NCI-H128 (cell line): ENCODE data around the gene EXOC4.
A peak's percentile ranks its signal among the peaks of the same experiment; 100 is the strongest.
"Not testable (repeated sequence)": the region's sequence is repeated elsewhere in the genome, so short reads cannot be mapped to it uniquely, and the experiment has no call there.

Experiments
- DNase-seq: peaks from one replicate; lab custom pipeline; 2025; ENCODE audit not compliant: unreplicated experiment; lab: John Stamatoyannopoulos, UW

Gene EXOC4

DNA sequence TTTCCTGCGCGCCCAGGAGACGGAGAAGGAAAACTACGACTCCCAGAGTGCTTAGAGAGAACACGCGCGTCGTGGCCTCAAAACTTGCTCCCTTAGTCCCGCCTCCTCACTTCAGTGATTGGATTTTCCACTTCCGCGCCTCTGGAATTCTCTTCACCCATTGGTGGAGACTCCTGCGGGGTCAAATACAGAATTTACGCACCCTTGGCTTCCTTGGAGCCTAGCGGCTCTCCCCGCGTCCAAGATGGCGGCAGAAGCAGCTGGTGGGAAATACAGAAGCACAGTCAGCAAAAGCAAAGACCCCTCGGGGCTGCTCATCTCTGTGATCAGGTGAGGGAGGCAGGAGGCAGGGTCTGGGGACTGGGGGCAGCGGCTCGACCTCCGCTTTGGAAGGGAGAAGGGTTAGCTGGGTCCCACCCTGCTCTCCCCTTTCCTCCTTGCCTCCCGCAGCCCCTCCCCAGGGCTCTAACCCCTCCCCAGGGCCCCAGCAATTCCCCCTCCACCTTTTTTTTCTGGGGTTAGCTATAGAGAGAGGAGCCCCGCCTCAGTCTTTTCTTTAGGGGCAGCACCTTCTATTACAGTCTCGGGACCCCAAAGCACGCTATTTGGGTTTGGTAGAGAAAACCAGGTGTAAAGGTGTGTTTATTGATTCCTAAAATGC, at the start of gene EXOC4:
TSS of gene EXOC4 (plus strand) at position 221 of the 661 bp plus-strand sequence.
- peak; percentile 95 for DNase-seq

DNA sequence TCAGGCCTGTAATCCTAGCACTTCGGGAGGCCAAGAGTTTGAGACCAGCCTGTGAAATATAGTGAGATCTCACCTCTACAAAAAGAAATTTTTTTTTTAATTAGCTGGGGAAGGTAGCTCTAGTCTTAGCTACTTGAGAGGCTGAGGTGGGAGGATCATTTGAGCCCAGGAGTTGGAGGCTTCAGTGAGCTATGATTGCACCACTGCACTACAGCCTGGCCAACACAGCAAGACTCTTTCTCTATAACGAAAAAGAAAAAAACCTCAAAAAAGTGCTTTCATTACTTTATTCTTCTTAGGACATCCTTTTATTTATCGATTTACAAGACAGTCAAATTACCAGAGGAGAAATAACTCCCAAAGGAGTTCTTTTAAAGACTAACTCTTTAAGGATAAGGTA, 49.4 kb upstream of the EXOC4 start:
- DNase-seq: no peak

DNA sequence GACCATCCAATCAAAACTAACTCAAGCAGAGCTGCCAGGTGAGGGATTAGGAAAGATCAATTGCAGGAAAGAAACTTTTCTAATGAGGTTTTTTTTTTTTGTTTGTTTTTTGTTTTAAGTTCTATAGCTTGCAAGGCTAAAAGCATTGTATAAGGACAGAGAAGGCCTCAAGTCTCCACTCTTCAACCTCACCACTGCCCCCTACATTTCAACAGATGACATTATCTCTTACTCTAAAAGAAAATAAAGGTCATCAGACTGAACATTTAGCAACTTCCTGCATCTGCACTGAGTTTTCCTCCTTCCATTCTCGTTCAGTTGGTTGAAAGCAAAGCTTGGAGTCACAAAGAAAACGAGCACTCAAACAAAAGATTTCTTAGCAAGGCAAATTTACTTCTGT, 45.2 kb upstream of the EXOC4 start:
- no peak for DNase-seq

DNA sequence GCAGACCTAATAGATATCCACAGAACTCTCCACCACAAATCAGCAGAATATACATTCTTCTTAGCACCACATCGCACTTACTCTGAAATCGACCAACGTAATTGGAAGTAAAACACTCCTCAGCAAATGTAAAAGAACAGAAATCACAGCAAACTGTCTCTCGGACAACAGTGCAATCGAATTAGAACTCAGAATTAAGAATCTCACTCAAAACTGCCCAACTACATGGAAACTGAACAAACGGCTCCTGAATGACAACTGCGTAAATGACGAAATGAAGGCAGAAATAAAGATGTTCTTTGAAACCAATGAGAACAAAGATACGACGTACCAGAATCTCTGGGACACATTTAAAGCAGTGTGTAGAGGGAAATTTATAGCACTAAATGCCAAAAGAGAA, 42.1 kb upstream of the EXOC4 start:
- DNase-seq: not testable (repeated sequence)

DNA sequence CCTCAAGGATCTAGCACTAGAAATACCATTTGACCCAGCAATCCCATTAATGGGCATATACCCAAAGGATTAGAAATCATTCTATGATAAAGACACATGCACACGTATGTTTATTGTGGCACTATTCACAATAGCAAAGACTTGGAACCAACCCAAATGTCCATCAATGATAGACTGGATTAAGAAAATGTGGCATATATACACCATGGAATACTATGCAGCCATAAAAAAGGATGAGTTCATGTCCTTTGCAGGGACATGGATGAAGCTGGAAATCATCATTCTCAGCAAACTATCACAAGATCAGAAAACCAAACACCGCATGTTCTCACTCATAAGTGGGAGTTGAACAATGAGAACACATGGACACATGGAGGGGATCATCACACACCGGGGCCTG, 39.1 kb upstream of the EXOC4 start:
- not testable (repeated sequence) for DNase-seq

DNA sequence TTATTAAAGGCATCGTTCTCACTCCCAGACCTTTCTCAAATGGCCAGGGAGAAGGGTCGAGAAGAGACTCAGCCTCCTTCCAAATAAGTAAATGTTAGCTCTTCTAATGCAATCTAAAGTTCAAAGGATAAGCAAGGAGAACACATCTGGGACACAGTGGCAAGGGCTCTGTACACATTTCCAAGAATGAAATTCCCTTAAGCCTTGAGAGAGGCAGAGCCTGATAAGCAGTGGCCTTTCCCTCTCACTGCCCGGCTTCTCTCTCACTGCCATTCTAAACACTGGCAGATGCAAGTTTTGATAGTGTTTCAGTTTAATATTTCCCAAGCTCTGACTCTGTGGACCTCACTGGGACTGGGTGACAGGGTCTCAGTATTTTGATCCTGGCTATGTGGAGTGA, 35.1 kb upstream of the EXOC4 start:
- DNase-seq: no peak

DNA sequence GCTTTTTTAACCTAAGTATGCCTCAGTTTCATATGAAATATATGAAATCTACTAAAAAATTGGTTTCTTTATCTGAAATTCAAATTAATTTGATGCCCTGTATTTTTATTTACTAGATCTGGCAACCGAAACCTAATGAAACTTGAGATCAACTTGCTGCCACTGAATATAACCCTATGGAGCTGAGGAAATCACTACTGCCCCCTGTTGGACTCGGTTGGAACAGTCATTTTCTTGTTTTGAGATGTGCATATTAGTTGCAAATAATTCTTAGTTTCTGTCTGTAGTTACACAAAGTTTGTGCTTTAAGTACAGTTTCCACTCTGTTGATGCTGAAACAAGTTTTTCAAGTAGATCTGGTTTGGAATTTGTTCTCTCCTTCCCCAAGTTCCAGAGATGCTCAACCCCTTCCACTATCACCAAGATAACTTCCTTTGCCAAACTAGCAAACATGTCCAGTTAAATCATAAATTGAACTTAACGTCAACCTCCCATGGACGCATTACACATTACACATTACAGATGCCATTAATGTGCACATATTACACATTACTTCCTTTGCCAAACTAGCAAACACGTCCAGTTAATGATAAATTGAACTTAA, 22.2 kb upstream of the EXOC4 start:
- no peak for DNase-seq

DNA sequence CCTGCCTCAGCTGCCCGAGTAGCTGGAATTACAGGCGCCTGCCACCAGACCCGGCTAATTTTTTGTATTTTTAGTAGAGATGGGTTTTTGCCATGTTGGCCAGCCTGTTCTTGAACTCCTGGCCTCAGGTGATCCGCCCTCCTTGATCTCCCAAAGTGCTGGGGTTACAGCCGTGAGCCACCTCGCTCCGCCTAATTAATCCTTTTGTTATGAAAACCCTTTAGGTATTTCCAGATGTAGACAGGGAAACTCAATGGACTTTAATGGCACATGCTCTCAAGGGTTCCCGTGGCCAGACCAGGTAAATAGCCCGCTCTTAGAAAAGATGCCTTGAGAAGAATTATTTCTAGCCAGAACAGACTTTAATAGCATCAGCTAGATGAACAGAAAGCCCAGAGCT, 19.7 kb upstream of the EXOC4 start:
- no peak for DNase-seq

DNA sequence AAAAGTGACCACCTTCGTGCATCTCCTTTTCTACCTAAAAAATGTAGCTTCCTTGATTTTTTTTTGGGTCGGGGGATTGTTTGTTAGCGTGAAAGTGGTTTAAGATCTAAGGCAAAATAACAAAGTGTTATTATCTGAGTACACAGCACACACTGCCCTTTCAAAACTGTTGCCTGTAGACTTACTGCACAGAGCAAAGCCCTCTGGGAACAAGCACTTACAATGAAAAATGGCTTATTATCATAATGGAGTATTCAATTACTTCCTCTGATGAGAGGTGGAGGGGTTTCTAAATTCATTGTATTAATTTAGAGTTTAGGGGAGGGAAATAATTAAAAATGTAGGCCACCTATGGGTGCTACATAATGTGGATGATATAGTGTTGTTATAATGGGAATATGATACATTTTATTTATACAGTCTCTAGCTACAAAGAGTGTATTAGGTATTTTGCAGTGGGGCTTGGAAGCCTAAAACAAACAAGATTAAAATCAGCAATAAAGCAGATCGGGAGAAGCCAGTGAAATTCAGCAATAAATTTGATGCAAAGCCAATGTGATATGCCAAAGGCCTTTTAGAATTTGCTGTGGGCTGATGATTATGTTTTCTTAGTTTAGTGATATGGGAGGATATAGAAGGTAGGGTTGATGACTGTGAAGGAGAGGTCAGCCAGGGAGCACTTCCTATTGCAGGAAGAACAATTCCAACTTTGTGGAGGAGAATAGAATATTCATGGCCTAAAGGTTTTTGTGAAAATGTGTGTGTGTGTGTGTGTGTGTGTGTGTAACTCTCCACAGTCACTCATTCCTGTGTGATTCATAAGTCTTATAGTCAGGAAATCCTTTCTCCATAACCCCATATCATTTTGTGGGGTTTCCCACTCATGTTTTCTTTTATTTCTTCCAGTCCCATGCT, 17.7 kb upstream of the EXOC4 start:
- DNase-seq: no peak

DNA sequence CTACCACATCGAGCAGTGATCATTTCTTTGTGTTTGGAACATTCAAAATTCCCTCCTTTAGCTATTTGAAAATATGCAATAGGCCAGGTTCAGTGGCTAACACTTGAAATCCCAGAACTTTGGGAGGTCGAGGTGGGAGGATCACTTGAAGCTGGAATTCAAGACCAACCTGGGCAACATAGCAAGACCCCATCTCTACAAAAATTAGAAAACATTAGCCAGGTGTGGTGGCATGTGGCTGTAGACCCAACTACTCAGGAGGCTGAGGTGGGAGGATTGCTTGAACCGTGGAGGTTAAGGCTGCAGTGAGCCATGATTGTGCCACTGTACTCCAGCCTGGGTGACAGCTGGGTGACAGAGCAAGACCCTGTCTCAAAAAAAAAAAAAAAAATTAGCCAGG, 15.3 kb upstream of the EXOC4 start:
- DNase-seq: no peak

DNA sequence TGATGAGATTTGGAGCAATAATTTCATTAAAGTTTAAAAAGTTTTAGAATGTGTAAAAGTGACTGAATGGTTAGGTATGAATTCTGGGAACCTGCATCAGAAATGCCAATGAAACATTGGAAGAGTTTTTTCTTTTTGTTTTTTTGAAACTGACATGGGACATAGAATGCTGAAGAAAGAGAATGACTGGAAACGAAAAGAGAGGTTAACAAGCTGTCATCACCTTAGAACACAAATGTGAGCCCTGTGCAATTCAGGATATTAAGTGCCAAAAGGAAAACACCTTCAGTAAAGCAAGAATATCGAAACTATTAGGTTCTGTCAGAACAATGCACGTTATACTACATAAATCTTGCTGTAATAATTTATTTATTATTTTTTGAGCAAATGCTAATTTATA, 12.6 kb upstream of the EXOC4 start:
- DNase-seq: no peak

DNA sequence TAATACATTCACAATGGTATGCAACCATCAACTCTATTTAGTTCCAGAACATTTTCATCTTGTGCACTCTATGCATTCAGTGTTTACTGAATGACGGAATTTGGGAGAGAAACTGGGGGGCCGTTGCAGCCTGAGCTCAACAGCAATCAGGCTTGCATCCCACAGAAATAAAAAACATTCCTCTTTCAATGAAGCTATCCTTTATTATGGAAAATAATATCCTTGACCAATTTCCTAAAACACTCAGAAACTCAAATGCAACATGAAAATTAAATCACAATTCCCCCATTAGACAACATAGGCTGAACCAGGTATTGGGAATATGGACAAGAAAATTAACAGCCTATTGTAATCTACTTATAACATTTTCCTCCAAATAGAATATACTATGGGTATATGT, 6.3 kb upstream of the EXOC4 start:
- no peak for DNase-seq

DNA sequence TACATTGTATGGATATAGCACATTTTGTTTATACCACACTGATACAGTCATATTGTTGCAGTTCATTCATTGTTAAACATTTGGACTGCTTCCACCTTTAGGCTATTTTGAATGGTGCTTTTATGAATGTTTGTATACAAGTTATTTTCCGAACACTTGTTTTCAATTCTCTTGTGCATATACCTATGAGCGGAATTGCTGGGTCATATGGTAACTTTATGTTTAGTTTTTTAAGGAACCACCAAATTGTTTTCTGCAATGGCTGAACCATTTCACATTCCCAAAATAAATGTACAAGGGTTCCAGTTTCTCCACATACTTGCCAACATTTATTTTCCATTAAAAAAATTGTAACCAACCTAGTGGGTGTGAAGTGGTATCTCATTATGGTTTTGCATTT, 4.0 kb upstream of the EXOC4 start:
- DNase-seq: no peak

DNA sequence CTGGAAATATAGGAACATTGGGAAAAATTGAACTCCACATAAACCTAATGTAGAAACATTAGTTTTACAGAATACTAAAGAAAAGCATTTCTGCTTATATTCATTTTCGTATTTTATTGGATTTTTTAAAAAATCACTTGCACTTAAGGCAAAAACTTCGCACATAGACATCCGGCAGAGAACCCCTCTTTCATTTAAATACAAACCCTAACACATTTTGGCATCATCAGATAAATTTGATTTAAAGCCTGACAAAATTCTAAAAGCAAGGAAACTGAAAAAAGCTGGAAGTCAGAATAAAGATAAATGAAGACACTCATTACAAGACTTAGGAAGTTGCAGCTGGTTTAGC, 396 bp upstream of the EXOC4 start:
- no peak for DNase-seq

DNA sequence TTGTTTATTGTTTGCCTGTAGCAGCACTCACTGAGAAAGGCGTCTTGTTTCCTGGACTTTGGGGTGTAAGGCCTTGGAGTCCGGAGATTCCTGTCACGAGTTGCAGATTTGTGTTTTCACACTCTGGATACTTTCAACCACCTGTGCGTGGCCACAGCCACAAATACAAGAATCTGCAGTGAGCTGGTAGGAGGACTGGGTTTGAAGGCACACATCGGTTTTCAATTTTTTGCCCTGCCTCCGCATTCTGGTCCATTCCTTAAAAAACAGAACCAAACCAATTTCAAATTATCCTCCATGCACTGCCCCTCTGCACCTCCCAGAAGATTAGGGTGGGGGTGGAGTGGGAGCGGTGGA, 619 bp downstream of the EXOC4 start:
- DNase-seq: no peak

DNA sequence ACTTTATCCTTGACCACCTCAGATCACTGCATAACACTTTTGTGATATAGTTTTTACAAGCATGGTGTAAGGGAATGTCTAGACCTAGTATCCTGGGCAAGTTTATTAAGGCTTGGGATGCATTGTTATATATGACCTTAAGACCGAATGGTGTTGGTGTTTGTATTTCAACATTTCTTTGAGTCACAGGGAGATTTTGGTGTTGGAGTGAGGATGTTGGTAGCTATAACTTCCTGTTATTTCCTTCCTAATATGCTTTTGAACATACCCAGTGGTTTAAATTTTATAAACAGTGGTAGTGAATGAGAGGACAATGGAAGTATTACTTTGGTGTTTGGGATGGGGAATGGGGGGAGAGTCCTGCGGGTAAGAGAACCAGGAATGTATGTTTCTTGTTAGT, 2.6 kb downstream of the EXOC4 start:
- DNase-seq: no peak

DNA sequence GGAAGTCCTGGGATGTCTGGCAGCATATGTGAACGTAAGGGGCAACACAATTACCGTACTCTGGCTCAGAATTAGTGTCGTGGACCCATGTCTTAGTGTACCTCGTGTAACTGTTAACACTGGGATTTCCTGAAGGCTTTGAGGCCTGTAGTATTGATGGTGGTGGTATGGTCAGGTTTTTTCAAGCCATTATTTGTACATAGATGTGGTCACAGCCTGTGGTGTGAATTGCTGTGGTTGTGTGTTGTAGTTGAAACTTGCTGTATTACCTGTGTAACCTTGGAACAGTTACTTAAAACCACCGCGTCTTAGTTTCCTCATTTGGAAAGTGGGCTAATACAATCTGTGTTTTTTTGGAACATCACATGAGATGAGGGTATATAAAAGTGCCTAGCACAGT, 5.3 kb downstream of the EXOC4 start:
- DNase-seq: no peak

DNA sequence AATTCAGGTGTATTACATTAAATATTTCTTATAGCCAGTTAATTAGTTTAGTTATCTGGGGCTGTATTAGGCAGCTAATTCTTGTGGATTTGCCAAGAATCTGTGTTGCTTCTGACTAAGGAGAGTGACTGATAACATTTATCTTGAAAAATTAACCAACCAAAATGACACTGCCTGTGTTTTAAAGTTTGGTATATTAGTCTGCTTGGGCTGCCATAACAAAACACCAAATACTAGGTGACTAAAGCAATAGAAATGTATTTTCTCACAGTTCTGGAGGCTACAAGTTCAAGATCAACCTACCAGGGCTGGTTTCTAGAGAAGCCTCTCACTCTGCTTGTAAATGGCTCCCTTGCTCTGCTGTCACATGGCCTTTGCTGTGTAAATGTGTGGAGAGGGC, 12.9 kb downstream of the EXOC4 start:
- no peak for DNase-seq

DNA sequence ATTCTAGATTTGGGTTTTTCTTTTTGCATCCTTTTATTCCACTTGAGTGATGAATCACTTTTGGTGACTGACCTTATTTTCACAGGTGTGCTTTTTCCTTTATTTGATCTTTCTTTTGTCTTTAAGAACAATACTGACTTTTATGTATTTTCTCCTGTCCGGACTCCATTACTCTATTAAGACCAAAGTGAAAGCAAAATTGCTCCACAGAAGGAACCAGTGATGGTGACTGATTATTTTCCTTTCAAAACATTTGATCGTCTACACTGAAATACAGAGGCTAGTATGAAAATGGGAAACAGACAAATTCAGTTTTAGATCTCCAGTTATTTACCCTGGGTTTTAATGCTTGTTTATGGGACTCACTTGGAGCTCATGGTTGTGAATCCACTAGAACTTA, 15.5 kb downstream of the EXOC4 start:
- DNase-seq: no peak

DNA sequence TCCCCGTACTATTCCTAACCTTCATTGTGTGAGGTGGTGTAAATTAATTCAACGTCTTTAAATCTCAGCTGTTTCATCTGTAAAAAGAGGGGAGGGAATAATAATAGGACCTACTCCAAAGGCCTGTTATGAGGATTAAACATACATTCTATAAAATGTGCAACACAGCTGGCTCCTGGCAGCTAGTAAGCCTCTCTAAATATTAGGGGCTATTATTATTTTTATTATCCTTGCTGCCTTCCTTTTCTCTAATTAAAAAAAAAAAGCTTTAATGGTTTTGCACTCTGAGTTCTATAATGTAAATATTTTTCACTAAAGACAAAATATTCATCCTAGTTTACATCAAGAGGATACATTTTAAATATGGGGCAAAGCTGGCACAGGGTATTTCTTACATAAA, 19.5 kb downstream of the EXOC4 start:
- DNase-seq: no peak

DNA sequence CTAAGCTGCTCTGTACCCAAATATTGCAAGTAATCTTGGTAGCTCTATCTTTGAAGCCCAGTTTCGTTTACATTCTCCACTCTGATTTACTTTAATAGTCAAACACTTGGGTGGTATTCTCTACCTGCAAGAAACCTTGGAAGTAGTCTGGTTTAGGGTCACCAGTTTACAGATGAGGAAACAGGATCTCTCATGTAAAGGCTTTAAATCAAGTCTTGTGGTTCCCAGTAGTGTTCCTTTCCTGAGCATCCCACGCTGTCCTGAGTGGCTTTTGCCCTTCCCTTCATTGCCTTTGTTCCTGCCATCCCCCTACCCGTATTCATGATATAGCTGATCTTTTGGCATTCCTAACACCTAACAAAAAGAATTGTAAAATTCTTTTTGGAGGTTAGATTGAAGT, 20.3 kb downstream of the EXOC4 start:
- DNase-seq: no peak

DNA sequence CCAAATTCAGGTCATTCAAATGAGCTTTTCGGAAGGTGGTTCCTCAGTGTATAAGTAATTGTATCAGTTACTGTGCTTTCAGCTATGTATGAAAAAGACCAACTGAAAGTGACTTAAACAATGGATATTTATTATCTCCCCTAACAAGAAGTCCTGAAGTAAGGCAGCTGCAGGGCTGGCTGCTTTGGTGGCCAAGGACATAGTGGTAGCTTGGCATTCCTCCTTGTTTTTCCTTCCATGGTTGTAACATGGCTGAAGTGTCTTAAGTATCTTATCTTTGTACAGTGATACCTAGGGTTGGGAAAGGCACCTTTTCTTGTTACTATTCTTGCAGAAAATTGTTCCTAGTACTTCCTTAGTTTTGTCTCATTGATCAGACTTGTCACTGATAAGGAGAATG, 21.4 kb downstream of the EXOC4 start:
- no peak for DNase-seq
